Gastrocnemius medialis (tissue), 4 donors: ENCODE measurements around the gene NPHS1.
"Not testable (repeated sequence)": the region's sequence is repeated elsewhere in the genome, so short reads cannot be mapped to it uniquely, and the experiment has no call there.

Experiments used
- POLR2A ChIP-seq, 2 donors: fragments of 450-650 bp; IDR thresholded peaks; one replicate each; pipeline ENCODE4 v1.6.1; 2017; ENCODE audit warnings: antibody characterized with exemption in 2 of 2, mild to moderate bottlenecking in 2 of 2, moderate library complexity in 2 of 2
- TF ChIP-seq, protein P1 (sequence below), 5 experiments: fragments of 450-650 bp in 3 of 5; fragments of 200-600 bp in 2 of 5; sonication (generic) in 2 of 5; IDR thresholded peaks in 4 of 5; conservative IDR thresholded peaks in 1 of 5; 1 replicate in 4 of 5; 2 replicates in 1 of 5; pipeline ENCODE4 v1.5.1; 2016 to 2019; ENCODE audit warnings: antibody characterized with exemption in 5 of 5, mild to moderate bottlenecking in 3 of 5, moderate library complexity in 3 of 5

DNA sequence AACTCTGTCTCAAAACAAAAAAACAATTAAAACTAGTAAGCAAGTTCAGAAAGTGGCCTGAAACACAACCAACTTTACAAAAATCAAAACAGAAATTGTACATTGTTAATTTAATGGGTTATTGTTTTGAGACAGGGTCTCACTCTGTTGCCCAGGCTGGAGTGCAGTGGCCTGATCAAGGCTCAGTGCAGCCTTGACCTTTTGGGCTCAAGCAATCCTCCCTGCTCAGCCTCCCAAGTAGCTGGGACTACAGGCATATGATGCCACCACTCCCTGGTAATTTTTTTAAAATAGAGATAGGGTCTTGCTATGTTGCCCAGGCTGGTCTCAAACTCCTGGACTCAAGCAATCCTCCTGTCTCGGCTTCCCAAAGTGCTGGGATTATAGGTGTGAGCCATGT, 56.7 kb downstream of the NPHS1 start:
- TF ChIP-seq, protein P1, sequence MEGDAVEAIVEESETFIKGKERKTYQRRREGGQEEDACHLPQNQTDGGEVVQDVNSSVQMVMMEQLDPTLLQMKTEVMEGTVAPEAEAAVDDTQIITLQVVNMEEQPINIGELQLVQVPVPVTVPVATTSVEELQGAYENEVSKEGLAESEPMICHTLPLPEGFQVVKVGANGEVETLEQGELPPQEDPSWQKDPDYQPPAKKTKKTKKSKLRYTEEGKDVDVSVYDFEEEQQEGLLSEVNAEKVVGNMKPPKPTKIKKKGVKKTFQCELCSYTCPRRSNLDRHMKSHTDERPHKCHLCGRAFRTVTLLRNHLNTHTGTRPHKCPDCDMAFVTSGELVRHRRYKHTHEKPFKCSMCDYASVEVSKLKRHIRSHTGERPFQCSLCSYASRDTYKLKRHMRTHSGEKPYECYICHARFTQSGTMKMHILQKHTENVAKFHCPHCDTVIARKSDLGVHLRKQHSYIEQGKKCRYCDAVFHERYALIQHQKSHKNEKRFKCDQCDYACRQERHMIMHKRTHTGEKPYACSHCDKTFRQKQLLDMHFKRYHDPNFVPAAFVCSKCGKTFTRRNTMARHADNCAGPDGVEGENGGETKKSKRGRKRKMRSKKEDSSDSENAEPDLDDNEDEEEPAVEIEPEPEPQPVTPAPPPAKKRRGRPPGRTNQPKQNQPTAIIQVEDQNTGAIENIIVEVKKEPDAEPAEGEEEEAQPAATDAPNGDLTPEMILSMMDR (IDR thresholded peaks at IDR 0.05 in 4 of 5, conservative IDR thresholded peaks at IDR 0.05 in 1 of 5), result not testable (repeated sequence)
- not testable (repeated sequence) for TF ChIP-seq POLR2A (IDR thresholded peaks at IDR 0.05)
